ENCODE data around the gene KCND3. TPM values are rescaled to one million over a fixed set of nuclear protein-coding genes. Genes with fewer than 3 reads are reported as not detected.

Gene KCND3
- total and polyA plus RNA-seq, 2 donors (not counting 3 experiments of a cell fraction or from before 2014, with no cell fraction given) = 0.03 TPM; not detected in 1

- H2AFZ ChIP-seq (ENCODE audit: low read depth, low read length) = no peak overlapping the region
- H3K4me1 ChIP-seq (ENCODE audit: control insufficient read depth, extremely low read depth, insufficient read depth, low read length) = no peaks in the 10 kb centered on the region
- H3K9me1 ChIP-seq (replicated peaks; ENCODE audit: control insufficient read depth, extremely low read depth, insufficient read depth, low read length) = no peaks in the 10 kb centered on the region
- H4K20me1 ChIP-seq (replicated peaks; ENCODE audit: control insufficient read depth, extremely low read depth, insufficient read depth, low read length) = no peaks in the 10 kb centered on the region
- FAIRE-seq (no peak), DNase-seq (ENCODE audit: low read depth, low spot score) (no peak)
- H3K9me3 ChIP-seq (replicated peaks; ENCODE audit: control insufficient read depth, insufficient read depth, low read length) = no peaks in the 10 kb centered on the region
- TF ChIP-seq EZH2 (IDR thresholded peaks at IDR 0.05; ENCODE audit: borderline replicate concordance, low read depth, low read length, severe bottlenecking) (no peak), POLR2AphosphoS5 (IDR thresholded peaks at IDR 0.05; ENCODE audit: insufficient read depth, low read depth, low read length) (no peak), MAX (IDR thresholded peaks at IDR 0.05; ENCODE audit: insufficient read depth, insufficient read length) (no peak)
- no peaks in the 10 kb centered on the region for H3K36me3 ChIP-seq (ENCODE audit: control insufficient read depth in 2 of 2, extremely low read depth in 1 of 2, insufficient read depth in 2 of 2, low read length in 2 of 2)
- H3K4me3 ChIP-seq (replicated peaks in 1 of 3; ENCODE audit: insufficient read depth in 1 of 3, low read depth in 1 of 3, low read length in 3 of 3) = no peak overlapping the region
- H3K79me2 ChIP-seq (ENCODE audit: control insufficient read depth, insufficient read depth, low read length) = no peaks in the 10 kb centered on the region
- H3K4me2 ChIP-seq (ENCODE audit: insufficient read depth, low read length) = no peak overlapping the region
- H3K9ac ChIP-seq (replicated peaks; ENCODE audit: extremely low read depth, insufficient read depth, low read length) = no peak overlapping the region
- CTCF ChIA-PET = no interaction called here
- intact Hi-C loops (cut with micrococcal nuclease) (no loop called here), dilution Hi-C loops (cut with MboI; ENCODE audit: extremely low pct_ligation_motif_present, low sequenced_read_pairs) (no loop called here)
- H3K27me3 ChIP-seq (ENCODE audit: control insufficient read depth in 2 of 2, insufficient read depth in 2 of 2, low read length in 2 of 2) = peaks cover 0 to 2% of the 10 kb centered on the region in 2 experiments
- no peak overlapping the region for H3K27ac ChIP-seq (ENCODE audit: insufficient read depth, low read depth, low read length)
- POLR2A ChIA-PET = no interaction called here
- no TSS peak for BruUV-seq (replicated peaks)
Observed at GRCh38 chr1:111886741-111887140, 102.7 kb downstream of the KCND3 start.

GRCh38 chr1:111884772-111885443 is 104.6 kb downstream of the KCND3 start:
- H3K79me2 ChIP-seq (ENCODE audit: control insufficient read depth, insufficient read depth, low read length) = no peaks in the 10 kb centered on the region
- no TSS peak for BruUV-seq (replicated peaks)
- dilution Hi-C loops (cut with MboI; ENCODE audit: extremely low pct_ligation_motif_present, low sequenced_read_pairs) = no loop called here
- H3K4me1 ChIP-seq (ENCODE audit: control insufficient read depth, extremely low read depth, insufficient read depth, low read length) = no peaks in the 10 kb centered on the region
- H3K9me3 ChIP-seq (replicated peaks; ENCODE audit: control insufficient read depth, insufficient read depth, low read length) = no peaks in the 10 kb centered on the region
- POLR2A ChIA-PET = no interaction called here
- no peak overlapping the region for H3K27ac ChIP-seq (ENCODE audit: insufficient read depth, low read depth, low read length)
- no peak overlapping the region for H2AFZ ChIP-seq (ENCODE audit: low read depth, low read length)
- H3K9me1 ChIP-seq (replicated peaks; ENCODE audit: control insufficient read depth, extremely low read depth, insufficient read depth, low read length) = no peaks in the 10 kb centered on the region
- no peak for TF ChIP-seq CTCF (IDR thresholded peaks at IDR 0.05; ENCODE audit: extremely low read depth in 1 of 2, insufficient read depth in 1 of 2, low read depth in 1 of 2, low read length in 2 of 2)
- no peak for TF ChIP-seq MAX (IDR thresholded peaks at IDR 0.05; ENCODE audit: insufficient read depth, insufficient read length)
- no peak for TF ChIP-seq JUN (IDR thresholded peaks at IDR 0.05; ENCODE audit: borderline replicate concordance, insufficient read depth, insufficient read length, low read depth)
- no peaks in the 10 kb centered on the region for H4K20me1 ChIP-seq (replicated peaks; ENCODE audit: control insufficient read depth, extremely low read depth, insufficient read depth, low read length)
- H3K36me3 ChIP-seq (ENCODE audit: control insufficient read depth in 2 of 2, extremely low read depth in 1 of 2, insufficient read depth in 2 of 2, low read length in 2 of 2) = no peaks in the 10 kb centered on the region
- H3K4me3 ChIP-seq (replicated peaks in 1 of 3; ENCODE audit: insufficient read depth in 1 of 3, low read depth in 1 of 3, low read length in 3 of 3) = no peak overlapping the region
- intact Hi-C loops (cut with micrococcal nuclease) = no loop called here
- no peak overlapping the region for H3K4me2 ChIP-seq (ENCODE audit: insufficient read depth, low read length)
- no peak overlapping the region for H3K9ac ChIP-seq (replicated peaks; ENCODE audit: extremely low read depth, insufficient read depth, low read length)
- DNase-seq (ENCODE audit: low read depth, low spot score) = no peak
- peaks cover 0 to 5% of the 10 kb centered on the region in 2 experiments for H3K27me3 ChIP-seq (ENCODE audit: control insufficient read depth in 2 of 2, insufficient read depth in 2 of 2, low read length in 2 of 2)
- no peak for FAIRE-seq
- CTCF ChIA-PET = no interaction called here

All from endothelial cell of umbilical vein (primary cell).